HCT116 (cell line): Measurements from ENCODE around the gene ABRACL.

ENCODE experiments used
- JUND ChIP-seq: IDR thresholded peaks from 2 replicates; pipeline ENCODE4 v1.6.1; 2012
- POLR2AphosphoS5 ChIP-seq: IDR thresholded peaks from 2 replicates; pipeline ENCODE4 v1.6.1; 2011; ENCODE audit warnings: mild to moderate bottlenecking, low read depth, low read length, moderate library complexity
- SIN3A ChIP-seq: IDR thresholded peaks from 2 replicates; pipeline ENCODE4 v1.6.1; 2012; ENCODE audit warnings: low read depth
- SP1 ChIP-seq: IDR thresholded peaks from 2 replicates; pipeline ENCODE4 v1.6.1; 2012; ENCODE audit warnings: low read depth
- TF ChIP-seq, protein P1 (sequence below), 3 experiments: fragments of 200-600 bp in 1 of 3; sonication (generic) in 1 of 3; IDR thresholded peaks in 2 of 3; conservative IDR thresholded peaks in 1 of 3; 2 replicates each; pipeline ENCODE4 v1.5.1; 2012 to 2017; ENCODE audit warnings: low read depth in 2 of 3, low read length in 2 of 3, antibody characterized with exemption in 1 of 3, borderline replicate concordance in 1 of 3, control low read depth in 1 of 3, mild to moderate bottlenecking in 1 of 3, mixed read lengths in 1 of 3, mixed run types in 1 of 3, moderate library complexity in 1 of 3; ENCODE audit not compliant: insufficient read depth in 1 of 3

- TF ChIP-seq JUND (no peak), SIN3A (no peak), POLR2AphosphoS5 (no peak), SP1 (no peak)
- TF ChIP-seq, protein P1, sequence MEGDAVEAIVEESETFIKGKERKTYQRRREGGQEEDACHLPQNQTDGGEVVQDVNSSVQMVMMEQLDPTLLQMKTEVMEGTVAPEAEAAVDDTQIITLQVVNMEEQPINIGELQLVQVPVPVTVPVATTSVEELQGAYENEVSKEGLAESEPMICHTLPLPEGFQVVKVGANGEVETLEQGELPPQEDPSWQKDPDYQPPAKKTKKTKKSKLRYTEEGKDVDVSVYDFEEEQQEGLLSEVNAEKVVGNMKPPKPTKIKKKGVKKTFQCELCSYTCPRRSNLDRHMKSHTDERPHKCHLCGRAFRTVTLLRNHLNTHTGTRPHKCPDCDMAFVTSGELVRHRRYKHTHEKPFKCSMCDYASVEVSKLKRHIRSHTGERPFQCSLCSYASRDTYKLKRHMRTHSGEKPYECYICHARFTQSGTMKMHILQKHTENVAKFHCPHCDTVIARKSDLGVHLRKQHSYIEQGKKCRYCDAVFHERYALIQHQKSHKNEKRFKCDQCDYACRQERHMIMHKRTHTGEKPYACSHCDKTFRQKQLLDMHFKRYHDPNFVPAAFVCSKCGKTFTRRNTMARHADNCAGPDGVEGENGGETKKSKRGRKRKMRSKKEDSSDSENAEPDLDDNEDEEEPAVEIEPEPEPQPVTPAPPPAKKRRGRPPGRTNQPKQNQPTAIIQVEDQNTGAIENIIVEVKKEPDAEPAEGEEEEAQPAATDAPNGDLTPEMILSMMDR (IDR thresholded peaks at IDR 0.05 in 2 of 3, conservative IDR thresholded peaks at IDR 0.05 in 1 of 3; ENCODE audit: borderline replicate concordance in 1 of 3, insufficient read depth in 1 of 3, low read depth in 2 of 3, low read length in 2 of 3) = no peak
Measured at GRCh38 chr6:138997136-138997535, 31.4 kb upstream of the ABRACL start.
